GM10847 (cell line): ENCODE data around the gene TTI1.

Experiments used
- POLR2A ChIP-seq: IDR thresholded peaks from 2 replicates; pipeline ENCODE4 v1.6.1; 2011; ENCODE audit not compliant: insufficient read length; ENCODE audit errors: extremely low read depth

The TTI1 gene

DNA sequence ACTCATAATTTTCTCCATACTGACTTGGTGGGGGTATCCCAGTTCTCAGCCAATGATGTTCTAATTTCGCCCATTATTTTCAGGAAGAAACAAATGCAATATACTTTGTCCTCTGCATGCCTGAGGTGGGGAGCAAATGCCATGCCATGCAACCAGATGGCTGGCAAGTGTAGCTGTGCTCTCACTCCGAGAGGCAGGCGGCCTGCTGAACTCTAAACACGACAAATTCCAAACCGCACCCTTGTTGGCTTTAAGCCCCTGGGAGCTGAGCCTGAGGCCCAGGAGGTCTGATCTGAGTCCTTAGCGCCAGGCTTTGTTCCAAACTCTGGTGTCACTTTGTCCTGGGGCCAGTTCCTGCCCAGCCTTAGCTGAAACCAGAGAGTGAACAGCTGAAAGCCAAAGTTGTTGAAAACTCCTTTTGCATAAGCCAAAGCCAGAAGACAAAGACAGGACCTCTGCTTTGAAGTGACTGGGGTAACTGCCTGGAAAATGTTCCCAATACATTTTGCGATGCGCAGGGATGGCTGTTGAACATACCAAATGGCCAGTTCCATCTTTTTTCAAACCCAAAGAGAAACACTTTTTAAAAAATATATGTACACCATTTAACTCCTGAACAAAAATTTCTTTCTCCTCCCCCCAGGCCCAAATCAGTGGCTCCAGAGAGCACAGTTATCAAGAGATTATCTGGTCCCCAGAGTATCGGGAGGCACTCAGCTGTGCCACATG is 46.2 kb downstream of the TTI1 start:
- no peak for TF ChIP-seq POLR2A

DNA sequence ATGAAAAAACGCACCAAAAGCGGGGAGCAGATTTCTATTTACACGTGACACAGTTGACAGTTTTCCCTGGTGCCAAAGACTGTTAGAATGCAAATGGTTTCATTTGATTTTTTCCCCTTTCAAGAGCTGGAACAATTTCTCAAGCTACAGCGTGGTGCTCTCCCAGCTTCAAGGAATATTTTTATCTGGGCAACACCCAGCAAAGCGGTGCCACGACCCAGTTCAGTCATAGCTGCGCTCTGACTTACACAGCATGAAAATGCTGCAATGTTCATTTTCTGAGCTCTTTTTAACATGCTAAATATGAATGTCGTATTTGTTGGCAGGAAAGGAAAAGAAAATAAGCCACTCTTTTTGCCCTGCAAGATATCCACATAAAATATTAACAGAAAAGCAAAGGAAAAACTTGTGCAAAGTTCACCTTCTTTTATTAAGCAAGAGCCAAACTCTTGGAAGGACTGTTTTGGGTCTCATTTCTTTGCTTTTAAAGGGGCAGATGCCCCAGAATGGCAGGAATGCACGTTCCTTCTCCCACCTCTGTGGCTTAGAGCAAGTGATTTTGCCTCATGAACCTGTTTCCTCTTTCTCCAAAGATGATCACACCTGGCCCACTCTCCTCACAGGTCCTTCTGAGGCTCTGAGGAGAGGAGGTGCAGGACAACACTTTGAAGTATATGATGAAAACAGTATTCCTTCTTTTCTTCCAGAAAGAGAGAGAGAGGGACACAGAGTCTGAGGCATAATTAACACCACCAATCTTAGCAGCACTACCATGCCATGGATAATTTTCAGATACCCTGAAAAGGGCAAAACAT is 47.0 kb downstream of the TTI1 start:
- TF ChIP-seq POLR2A, result no peak

DNA sequence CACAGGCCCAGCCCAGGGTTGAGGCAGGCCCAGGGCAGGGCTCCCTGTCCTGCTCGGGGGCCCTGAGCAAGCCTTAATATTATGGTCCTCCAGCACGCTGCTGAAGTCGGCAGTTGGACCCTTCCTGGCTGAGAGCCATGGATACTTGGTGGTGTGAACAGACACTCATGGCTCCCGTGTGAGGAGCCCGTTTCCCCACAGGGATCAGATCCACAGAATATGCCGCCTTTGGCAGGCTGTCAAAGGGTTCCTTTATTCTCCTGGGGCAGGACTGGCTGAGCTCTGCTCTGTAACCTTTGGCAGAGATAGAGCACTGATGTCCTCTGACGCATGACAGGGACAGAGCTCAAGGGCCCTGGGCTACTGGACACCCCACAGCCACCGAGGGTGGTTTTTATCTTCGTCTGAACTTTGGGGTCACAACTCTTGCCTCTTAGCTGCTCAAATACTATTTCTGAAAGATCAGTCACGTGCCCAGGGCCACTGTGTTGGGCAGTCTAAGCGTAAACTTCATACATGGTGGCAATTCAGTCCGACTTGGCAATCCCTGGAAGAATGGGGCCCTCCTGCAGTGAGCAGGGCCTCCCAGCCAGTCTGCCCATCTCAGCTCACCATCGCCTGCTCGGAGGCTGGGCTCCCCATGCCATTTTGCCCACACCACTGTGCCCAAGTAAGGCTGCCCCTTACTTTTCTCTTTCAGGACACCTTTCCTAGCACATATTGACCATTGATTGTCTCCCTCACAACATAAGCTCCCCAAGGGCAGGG is 49.1 kb downstream of the TTI1 start:
- no peak for TF ChIP-seq POLR2A

- no peak for TF ChIP-seq POLR2A
Observed at GRCh38 chr20:37983286-37983685, 50.0 kb downstream of the TTI1 start.

DNA sequence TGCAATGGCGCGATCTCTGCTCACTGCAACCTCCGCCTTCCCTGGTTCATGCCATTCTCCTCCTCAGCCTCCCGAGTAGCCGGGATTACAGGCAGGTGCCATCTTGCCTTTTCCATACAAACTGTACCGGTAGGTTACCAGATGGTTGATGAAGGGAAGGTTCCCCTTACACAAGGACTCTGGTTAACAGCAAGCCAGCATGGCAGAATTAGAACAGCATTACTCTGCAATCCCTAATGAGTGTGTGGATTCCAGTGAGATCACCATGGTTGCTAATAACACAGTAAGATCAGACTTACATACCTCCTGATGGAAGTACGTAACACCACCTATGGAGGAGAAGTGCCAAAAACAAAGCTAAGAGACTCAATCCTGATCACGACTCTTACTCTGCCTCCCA is 51.7 kb downstream of the TTI1 start:
- no peak for TF ChIP-seq POLR2A

GRCh38 chr20:37980876-37981275 is 52.4 kb downstream of the TTI1 start:
- TF ChIP-seq POLR2A, result no peak

- no peak for TF ChIP-seq POLR2A
Observed at GRCh38 chr20:37980383-37980782, 52.9 kb downstream of the TTI1 start.

DNA sequence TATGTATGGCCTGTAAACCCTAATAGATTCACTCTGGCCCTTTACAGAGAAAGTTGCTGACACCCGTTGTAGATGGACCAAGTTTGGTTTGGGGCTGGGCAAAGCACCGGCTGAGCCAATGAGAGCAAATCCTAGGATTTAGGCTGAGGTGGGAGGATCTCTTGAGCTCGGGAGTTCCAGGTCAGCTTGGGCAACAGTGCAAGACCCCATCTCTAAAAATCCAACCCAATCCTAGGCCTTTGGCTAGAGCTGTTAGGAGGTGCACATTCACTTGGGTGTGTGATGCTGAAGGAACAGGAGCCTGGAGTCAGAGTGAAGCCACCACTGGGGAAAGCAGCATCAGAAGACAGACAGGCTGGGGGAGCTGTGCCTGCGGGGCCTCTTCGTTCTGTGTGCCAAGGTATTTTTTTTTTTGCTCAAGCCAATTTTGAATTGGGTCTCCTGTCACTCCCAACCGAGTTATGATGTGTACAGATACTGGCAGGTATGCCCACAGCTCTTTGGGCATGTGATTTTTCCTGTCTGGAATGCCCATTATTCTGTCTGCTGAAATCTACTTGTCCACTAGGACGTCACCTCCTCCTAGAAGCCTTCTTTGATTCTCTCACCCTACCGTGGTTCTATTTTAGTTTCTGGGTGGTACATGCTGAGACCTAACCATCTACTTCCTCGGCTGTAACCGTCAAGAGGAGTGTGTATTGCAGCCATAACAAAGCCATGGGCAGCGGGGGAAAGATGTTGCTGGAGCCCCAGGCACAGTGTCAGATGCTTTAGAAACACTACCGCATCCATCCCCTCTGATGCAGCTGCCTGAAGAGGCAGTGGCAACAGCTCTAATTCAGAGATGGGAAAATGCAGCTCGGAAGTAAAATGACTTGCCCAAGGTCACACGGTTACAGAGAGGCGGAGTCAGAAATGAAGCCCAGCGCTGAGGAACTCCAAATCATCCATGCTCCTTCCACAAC is 54.0 kb downstream of the TTI1 start:
- TF ChIP-seq POLR2A, result no peak

GRCh38 chr20:37977786-37978185 is 55.5 kb downstream of the TTI1 start:
- no peak for TF ChIP-seq POLR2A

DNA sequence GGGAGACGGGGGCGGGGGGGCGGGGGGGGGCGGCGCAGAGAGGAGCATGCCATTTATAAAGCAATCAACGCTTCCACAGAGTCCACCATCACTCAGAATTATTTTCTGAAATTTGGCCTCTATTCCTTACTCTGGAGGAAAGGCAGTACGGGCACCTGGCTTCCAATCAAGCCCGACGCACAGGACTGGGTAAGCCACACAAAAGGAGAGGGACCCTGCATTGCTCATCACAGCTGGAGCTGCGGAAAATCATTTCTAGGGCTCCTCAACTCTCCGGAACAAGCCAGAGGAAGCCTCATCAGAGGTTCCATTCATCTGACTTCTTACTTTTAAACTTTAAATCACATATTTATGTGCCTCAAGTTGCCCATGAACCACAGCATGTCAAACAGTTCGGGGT is 55.9 kb downstream of the TTI1 start:
- TF ChIP-seq POLR2A, result no peak

DNA sequence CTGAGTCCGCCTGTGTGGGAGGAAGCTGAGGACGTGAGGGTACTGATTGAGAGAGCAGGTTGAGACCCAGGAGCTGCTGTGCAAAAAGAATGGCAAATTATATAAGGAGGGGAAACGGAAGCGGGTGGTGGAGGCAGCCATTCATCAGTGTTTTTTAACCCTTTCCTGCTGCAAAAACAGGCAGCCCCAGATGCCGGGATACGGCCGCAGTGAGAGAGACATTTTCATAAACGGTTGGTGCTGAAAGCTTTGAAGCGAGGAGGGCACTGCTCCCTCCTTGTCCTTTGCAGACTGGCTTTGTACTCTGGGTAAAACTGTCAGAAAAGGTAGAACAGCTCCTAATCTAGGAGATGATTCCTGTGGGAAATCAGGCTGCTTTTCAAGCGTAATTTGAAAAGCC is 56.4 kb downstream of the TTI1 start:
- no peak for TF ChIP-seq POLR2A

DNA sequence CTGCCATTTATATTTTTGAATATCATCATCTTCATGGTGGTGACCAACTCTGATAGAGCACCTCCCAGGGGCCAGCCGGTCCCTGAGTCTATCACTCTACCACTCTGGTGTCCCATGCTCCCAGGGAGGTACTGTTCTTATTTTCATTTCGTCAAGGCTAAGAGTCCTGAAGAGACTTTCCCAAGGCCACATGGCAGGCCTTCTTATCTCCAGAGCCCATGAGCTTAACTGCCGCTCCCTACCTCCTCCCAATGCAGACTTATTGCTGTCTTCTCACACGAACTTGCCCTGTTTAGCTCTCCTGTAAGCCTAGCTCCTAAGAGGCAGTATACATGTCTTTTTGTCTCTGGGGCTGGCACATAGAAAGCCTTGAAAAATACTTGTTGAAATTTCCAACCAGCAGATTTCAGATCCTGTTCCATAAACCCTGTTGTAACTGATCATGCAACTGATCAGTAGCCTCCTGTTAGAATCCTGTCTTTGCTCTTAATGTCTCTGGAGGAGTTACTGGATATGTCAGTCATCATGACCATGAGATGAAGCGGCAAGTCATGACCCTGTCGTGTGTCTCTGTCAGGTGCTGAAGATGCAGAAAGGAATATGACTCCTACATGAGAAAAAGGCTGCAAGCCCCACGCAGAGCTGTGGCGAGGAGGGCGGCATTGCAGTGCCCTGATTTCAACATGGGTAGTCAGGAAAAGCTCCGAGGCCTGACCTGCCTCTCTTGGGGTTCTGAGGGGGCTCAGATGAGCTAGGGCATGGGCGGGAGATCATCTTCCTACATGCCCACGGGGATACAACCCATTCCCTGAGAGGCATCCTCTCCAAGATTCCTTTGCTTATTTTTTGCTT is 60.0 kb downstream of the TTI1 start:
- TF ChIP-seq POLR2A, result no peak

- TF ChIP-seq POLR2A, result no peak
Observed at GRCh38 chr20:37972256-37973058, 60.8 kb downstream of the TTI1 start.
